ENCODE data around the gene WDR93.

- TF ChIP-seq POLR2A (IDR thresholded peaks at IDR 0.05) (no peak), CTCF (IDR thresholded peaks at IDR 0.05) (no peak)
Measured at GRCh38 chr15:89674526-89674925, 16.1 kb upstream of the WDR93 start.
